ENCODE data around the gene MSLN. TPM values are rescaled to one million over a fixed set of nuclear protein-coding genes. Genes with fewer than 3 reads are reported as not detected.

MSLN gene
- total RNA-seq, 6 experiments from 2014 or later = 0.17 to 0.61 (median 0.36) TPM

- DNase-seq = no peak
- H3K36me3 Mint-ChIP-seq (ENCODE audit: low read depth) = no peaks in the 10 kb centered on the region
- H3K4me1 Mint-ChIP-seq (ENCODE audit: low read depth) = no peaks in the 10 kb centered on the region
- H3K9me3 Mint-ChIP-seq = no peaks in the 10 kb centered on the region
- H3K27me3 Mint-ChIP-seq (ENCODE audit: insufficient read depth) = peaks cover 3% of the 10 kb centered on the region
- TF ChIP-seq CTCF (IDR thresholded peaks at IDR 0.05) = peak; percentile 85
- H3K4me3 Mint-ChIP-seq = peak overlapping the region; percentile 39; the same call in 1 of the 2 replicates
- no peak overlapping the region for H3K27ac Mint-ChIP-seq
Observed at GRCh38 chr16:785563-786535, 25.3 kb downstream of the MSLN start.

GRCh38 chr16:787321-787966, 26.9 kb downstream of the MSLN start:
- Mint-ChIP-seq H3K4me3 (peak overlapping the region; percentile 91), H3K4me1 (ENCODE audit: low read depth) (no peaks in the 10 kb centered on the region), H3K9me3 (no peaks in the 10 kb centered on the region), H3K27me3 (ENCODE audit: insufficient read depth) (no peaks in the 10 kb centered on the region), H3K27ac (peak overlapping the region; percentile 55; the same call in 1 of the 2 replicates), H3K36me3 (ENCODE audit: low read depth) (peaks cover 10% of the 10 kb centered on the region; the same call in 1 of the 2 replicates)
- TF ChIP-seq CTCF (IDR thresholded peaks at IDR 0.05) = no peak
- no peak for DNase-seq

DNA sequence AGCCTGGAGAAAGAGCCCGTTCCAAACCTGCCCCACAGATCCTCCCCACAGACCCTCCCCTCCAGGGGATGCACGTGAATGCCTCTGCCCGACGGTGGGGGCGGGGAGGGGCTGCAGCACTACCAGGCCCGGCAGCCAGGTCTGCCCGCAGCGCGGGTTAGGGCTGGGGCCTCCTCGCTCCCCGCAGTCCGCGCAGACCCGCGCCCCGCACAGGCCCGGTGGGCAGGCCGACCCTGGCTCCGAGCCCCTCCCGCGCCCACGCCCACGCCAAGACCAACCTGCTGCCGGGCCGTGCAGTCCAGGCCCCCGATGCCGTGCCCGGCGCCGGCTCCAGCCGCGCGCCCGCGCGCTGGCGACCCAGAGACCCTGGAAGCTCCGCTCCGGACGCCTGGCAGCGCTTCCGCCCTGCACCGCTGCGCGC, 27.5 kb downstream of the MSLN start, which contains the start of gene RPUSD1:
Gene RPUSD1 (minus strand): TSS at position 404 of the 421 bp plus-strand sequence. CDS start 644 bp downstream, outside the sequence.
- Mint-ChIP-seq H3K27me3 (ENCODE audit: insufficient read depth) (no peaks in the 10 kb centered on the region), H3K4me3 (peak within 1 kb of the TSS; percentile 91), H3K4me1 (ENCODE audit: low read depth) (no peaks in the 10 kb centered on the region), H3K27ac (peak within 1 kb of the TSS; percentile 55; the same call in 1 of the 2 replicates), H3K9me3 (no peaks in the 10 kb centered on the region), H3K36me3 (ENCODE audit: low read depth) (peaks cover 10% of the 10 kb centered on the region; the same call in 1 of the 2 replicates)
- TF ChIP-seq CTCF (IDR thresholded peaks at IDR 0.05) = no peak
- DNase-seq = no peak

GRCh38 chr16:788399-789126, 28.0 kb downstream of the MSLN start, which contains the start of gene CHTF18:
Gene CHTF18 (plus strand): TSS chr16:788620. CDS start chr16:788685, 65 bp downstream.
- Mint-ChIP-seq H3K36me3 (ENCODE audit: low read depth) (peaks cover 10% of the 10 kb centered on the region; the same call in 1 of the 2 replicates), H3K27ac (peak within 1 kb of the TSS; percentile 55; the same call in 1 of the 2 replicates), H3K27me3 (ENCODE audit: insufficient read depth) (no peaks in the 10 kb centered on the region), H3K4me1 (ENCODE audit: low read depth) (no peaks in the 10 kb centered on the region), H3K9me3 (no peaks in the 10 kb centered on the region), H3K4me3 (peak within 1 kb of the TSS; percentile 91)
- no peak; the same call in 1 of the 2 replicates for TF ChIP-seq CTCF (IDR thresholded peaks at IDR 0.05)
- peak; percentile 83 for DNase-seq

Data from HFFc6 (cell line).